NT2/D1 (cell line): ENCODE measurements around the gene GRK5.

Experiments used
- SUZ12 ChIP-seq: IDR thresholded peaks from 2 replicates; pipeline ENCODE4 v1.6.1; 2011; ENCODE audit not compliant: insufficient read length, insufficient read depth; ENCODE audit errors: extremely low read depth
- YY1 ChIP-seq: IDR thresholded peaks from 2 replicates; pipeline ENCODE4 v1.6.1; 2011; ENCODE audit not compliant: insufficient read length, insufficient read depth
- ZNF274 ChIP-seq: IDR thresholded peaks from 2 replicates; pipeline ENCODE4 v1.6.1; 2011; ENCODE audit warnings: mild to moderate bottlenecking, low read depth, low read length

GRCh38 chr10:119268428-119268827, 61.1 kb downstream of the GRK5 start:
- TF ChIP-seq ZNF274 (no peak), YY1 (no peak), SUZ12 (no peak)
